Measurements from ENCODE around the gene FTSJ1. TPM values are rescaled to one million over a fixed set of nuclear protein-coding genes. Genes with fewer than 3 reads are reported as not detected.
"Not testable (repeated sequence)": the region's sequence is repeated elsewhere in the genome, so short reads cannot be mapped to it uniquely, and the experiment has no call there.

Gene FTSJ1
- total RNA-seq, 2 experiments from 2014 or later = 54.7 to 66.1 TPM

- Histone ChIP-seq H3K4me1 (ENCODE audit: insufficient read depth, low read length, poor library complexity, severe bottlenecking) (peaks cover 37% of the 10 kb centered on the region), H3K4me3 (ENCODE audit: low read depth, low read length, poor library complexity, severe bottlenecking) (no peak overlapping the region), H2AFZ (ENCODE audit: low read length) (no peak overlapping the region), H3K36me3 (ENCODE audit: insufficient read depth, low read length) (no peaks in the 10 kb centered on the region), H3K27ac (ENCODE audit: low read depth, low read length, poor library complexity, severe bottlenecking) (no peak overlapping the region), H3K4me2 (ENCODE audit: low read length) (no peak overlapping the region), H3K9me3 (ENCODE audit: low read length) (no peaks in the 10 kb centered on the region), H3K79me2 (ENCODE audit: insufficient read depth, low read depth, low read length) (peaks cover 2% of the 10 kb centered on the region), H4K20me1 (ENCODE audit: insufficient read depth, low read length) (no peaks in the 10 kb centered on the region), H3K9me2 (ENCODE audit: insufficient read depth, low read length) (no peaks in the 10 kb centered on the region)
- no TSS peak for BruUV-seq (replicated peaks)
- no peak for TF ChIP-seq EZH2phosphoT487 (IDR thresholded peaks at IDR 0.05; ENCODE audit: borderline replicate concordance, low read depth, low read length)
- no peak for TF ChIP-seq CTCF (conservative IDR thresholded peaks at IDR 0.05; ENCODE audit: low read length)
- POLR2A ChIA-PET = interaction anchor here (0.7 kb wide), 1 partner anchor 163 kb away, joined by 3 read pairs; no protein-coding TSS in a partner anchor
- CTCF ChIA-PET (ENCODE audit: unreplicated experiment) = no interaction called here
- DNase-seq (ENCODE audit: low spot score) = no peak
- intact Hi-C loops (cut with micrococcal nuclease; ENCODE audit: unreplicated experiment) = no loop called here
Measured at GRCh38 chrX:48516987-48517386, 41.0 kb downstream of the FTSJ1 start.

GRCh38 chrX:48519481-48519880 is 43.5 kb downstream of the FTSJ1 start:
- CTCF ChIA-PET (ENCODE audit: unreplicated experiment); H3K36me3 ChIP-seq (ENCODE audit: insufficient read depth, low read length); BruUV-seq (replicated peaks); H4K20me1 ChIP-seq (ENCODE audit: insufficient read depth, low read length); H3K9me2 ChIP-seq (ENCODE audit: insufficient read depth, low read length); H2AFZ ChIP-seq (ENCODE audit: low read length); intact Hi-C loops (cut with micrococcal nuclease; ENCODE audit: unreplicated experiment); H3K4me3 ChIP-seq (ENCODE audit: low read depth, low read length, poor library complexity, severe bottlenecking); POLR2A ChIA-PET; H3K4me2 ChIP-seq (ENCODE audit: low read length); H3K9me3 ChIP-seq (ENCODE audit: low read length): not testable (repeated sequence)
- H3K27ac ChIP-seq (ENCODE audit: low read depth, low read length, poor library complexity, severe bottlenecking) = peak overlapping the region; percentile 28
- peak; percentile 12 for DNase-seq (ENCODE audit: low spot score)
- H3K79me2 ChIP-seq (ENCODE audit: insufficient read depth, low read depth, low read length) = peaks cover 23% of the 10 kb centered on the region
- peaks cover 51% of the 10 kb centered on the region for H3K4me1 ChIP-seq (ENCODE audit: insufficient read depth, low read length, poor library complexity, severe bottlenecking)

- Histone ChIP-seq H3K79me2 (ENCODE audit: insufficient read depth, low read depth, low read length) (peaks cover 31% of the 10 kb centered on the region), H3K4me1 (ENCODE audit: insufficient read depth, low read length, poor library complexity, severe bottlenecking) (peaks cover 51% of the 10 kb centered on the region), H3K9me2 (ENCODE audit: insufficient read depth, low read length) (no peaks in the 10 kb centered on the region), H3K36me3 (ENCODE audit: insufficient read depth, low read length) (peaks cover 18% of the 10 kb centered on the region), H3K4me2 (ENCODE audit: low read length) (peak overlapping the region; percentile 96), H2AFZ (ENCODE audit: low read length) (peak overlapping the region; percentile 35; the same call in 1 of the 2 replicates), H3K4me3 (ENCODE audit: low read depth, low read length, poor library complexity, severe bottlenecking) (peak overlapping the region; percentile 95), H4K20me1 (ENCODE audit: insufficient read depth, low read length) (no peaks in the 10 kb centered on the region), H3K27ac (ENCODE audit: low read depth, low read length, poor library complexity, severe bottlenecking) (peak overlapping the region; percentile 95), H3K9me3 (ENCODE audit: low read length) (no peaks in the 10 kb centered on the region)
- ChIA-PET CTCF (ENCODE audit: unreplicated experiment) (no interaction called here), POLR2A (interaction anchor here (0.7 kb wide), 1 partner anchor 1360 kb away, joined by 3 read pairs; no protein-coding TSS in a partner anchor)
- TF ChIP-seq CTCF (conservative IDR thresholded peaks at IDR 0.05; ENCODE audit: low read length) (no peak), EZH2phosphoT487 (IDR thresholded peaks at IDR 0.05; ENCODE audit: borderline replicate concordance, low read depth, low read length) (no peak)
- BruUV-seq (replicated peaks) = no TSS peak
- intact Hi-C loops (cut with micrococcal nuclease; ENCODE audit: unreplicated experiment) = loop anchor here (5.0 kb wide), 2 partner anchors 43 to 52 kb away; partner anchors contain the start of genes FTSJ1 and RBM3
- peak; percentile 29 for DNase-seq (ENCODE audit: low spot score)
Measured at GRCh38 chrX:48520455-48520854, 44.5 kb downstream of the FTSJ1 start.
